IMR-90 (cell line): ENCODE measurements around the gene ARMH3. TPM values are rescaled to one million over a fixed set of nuclear protein-coding genes. Genes with fewer than 3 reads are reported as not detected.

ENCODE experiments used
- ATAC-seq: fragments of 200-7000 bp; cut with Tn5 transposase; 2 replicates; pipeline ENCODE4 v1.9.1; 2020; ENCODE audit warnings: low read depth, mild to moderate bottlenecking, moderate library complexity
- BruUV-seq: library from RNA; stranded (reverse); fragments of 400-500 nt; replicated peaks from 2 replicates; lab custom pipeline; 2021; lab: Mats Ljungman, UMichigan
- CTCF ChIA-PET: fragments of 300-600 bp; formaldehyde crosslinking; extraction: SDS; loops from one replicate; lab custom pipeline; 2021; ENCODE audit warnings: antibody characterized with exemption; lab: Yijun Ruan, JAX
- POLR2A ChIA-PET: fragments of 300-600 bp; sonication (Branson Sonifier 250); formaldehyde crosslinking; loops from one replicate; lab custom pipeline; 2022; ENCODE audit warnings: antibody characterized with exemption; ENCODE audit not compliant: unreplicated experiment; lab: Charles Lee
- DNase-seq: peaks from one replicate; pipeline ENCODE4 v3.0.0; 2013
- H2AFZ ChIP-seq: replicated peaks from 2 replicates; pipeline ENCODE3; 2013; ENCODE audit warnings: low read length, mild to moderate bottlenecking; ENCODE audit not compliant: poor library complexity
- H2AK5ac ChIP-seq: 2 replicates; pipeline ENCODE4 v1.6.1; 2013; ENCODE audit warnings: low read depth, low read length, inconsistent platforms
- H2AK9ac ChIP-seq: replicated peaks from 2 replicates; pipeline ENCODE3; 2013; ENCODE audit warnings: mild to moderate bottlenecking, low read depth, low read length, moderate library complexity; ENCODE audit not compliant: poor library complexity
- H2BK120ac ChIP-seq: 2 replicates; pipeline ENCODE4 v1.6.1; 2013; ENCODE audit warnings: low read depth, low read length, inconsistent platforms
- H2BK15ac ChIP-seq: 3 replicates; pipeline ENCODE4 v1.6.1; 2013; ENCODE audit warnings: low read depth, low read length, inconsistent platforms
- H2BK20ac ChIP-seq: 2 replicates; pipeline ENCODE4 v1.6.1; 2013; ENCODE audit warnings: low read depth, mild to moderate bottlenecking, inconsistent platforms, low read length, moderate library complexity
- H2BK5ac ChIP-seq: 2 replicates; pipeline ENCODE4 v1.6.1; 2013; ENCODE audit warnings: mild to moderate bottlenecking, low read depth, low read length, inconsistent platforms; ENCODE audit not compliant: poor library complexity, severe bottlenecking
- H3K14ac ChIP-seq: replicated peaks from 2 replicates; pipeline ENCODE4 v1.6.1; 2013; ENCODE audit warnings: low read depth, low read length, inconsistent platforms
- H3K18ac ChIP-seq: 2 replicates; pipeline ENCODE4 v1.6.1; 2013; ENCODE audit warnings: low read depth, low read length, control low read depth
- H3K23ac ChIP-seq: 2 replicates; pipeline ENCODE4 v1.6.1; 2013; ENCODE audit warnings: low read depth, low read length, inconsistent platforms
- H3K27ac ChIP-seq: 2 replicates; pipeline ENCODE4 v1.5.1; 2013; ENCODE audit warnings: mild to moderate bottlenecking, control low read depth, low read length; ENCODE audit not compliant: insufficient read depth
- H3K27me3 ChIP-seq: 2 replicates; pipeline ENCODE4 v1.6.1; 2013; ENCODE audit warnings: low read length; ENCODE audit not compliant: control insufficient read depth, insufficient read depth
- H3K36me3 ChIP-seq: 2 replicates; pipeline ENCODE4 v1.6.1; 2013; ENCODE audit warnings: low read length, mixed read lengths; ENCODE audit not compliant: control insufficient read depth, insufficient read depth
- H3K4ac ChIP-seq: 2 replicates; pipeline ENCODE4 v1.6.1; 2013; ENCODE audit warnings: low read depth, low read length, inconsistent platforms
- H3K4me1 ChIP-seq: 2 replicates; pipeline ENCODE4 v1.6.1; 2013; ENCODE audit warnings: low read length, mixed read lengths; ENCODE audit not compliant: control insufficient read depth, insufficient read depth
- H3K4me2 ChIP-seq: 2 replicates; pipeline ENCODE4 v1.6.1; 2013; ENCODE audit warnings: low read depth, mild to moderate bottlenecking, control low read depth, low read length, moderate library complexity
- H3K4me3 ChIP-seq: 2 replicates; pipeline ENCODE4 v1.5.1; 2013; ENCODE audit warnings: low read depth, mild to moderate bottlenecking, control low read depth, low read length, moderate library complexity; ENCODE audit not compliant: insufficient read depth
- H3K56ac ChIP-seq: 2 replicates; pipeline ENCODE4 v1.6.1; 2013; ENCODE audit warnings: low read length, inconsistent platforms; ENCODE audit not compliant: insufficient read depth; ENCODE audit errors: extremely low read depth
- H3K79me1 ChIP-seq, 2 experiments: 2 replicates each; pipeline ENCODE4 v1.6.1; 2013; ENCODE audit warnings: low read length in 2 of 2, inconsistent platforms in 1 of 2, low read depth in 1 of 2
- H3K9ac ChIP-seq: 2 replicates; pipeline ENCODE4 v1.6.1; 2013; ENCODE audit warnings: low read depth, low read length, control low read depth
- H3K9me1 ChIP-seq: 2 replicates; pipeline ENCODE4 v1.6.1; 2013; ENCODE audit warnings: low read length, inconsistent platforms; ENCODE audit not compliant: insufficient read depth
- H3K9me3 ChIP-seq: 2 replicates; pipeline ENCODE4 v1.6.1; 2013; ENCODE audit warnings: low read length; ENCODE audit not compliant: control insufficient read depth, insufficient read depth
- H4K20me1 ChIP-seq: 2 replicates; pipeline ENCODE4 v1.6.1; 2013; ENCODE audit warnings: low read length, inconsistent platforms; ENCODE audit not compliant: insufficient read depth
- H4K5ac ChIP-seq: 2 replicates; pipeline ENCODE4 v1.6.1; 2013; ENCODE audit warnings: mild to moderate bottlenecking, low read depth, low read length, control low read depth
- H4K8ac ChIP-seq, 2 experiments: 2 replicates each; pipeline ENCODE4 v1.6.1; 2013; ENCODE audit warnings: low read depth in 2 of 2, low read length in 2 of 2, control low read depth in 1 of 2, inconsistent platforms in 1 of 2
- H4K91ac ChIP-seq: 2 replicates; pipeline ENCODE4 v1.6.1; 2013; ENCODE audit warnings: low read depth, low read length, inconsistent platforms; ENCODE audit not compliant: insufficient read depth
- BHLHE40 ChIP-seq: fragments of 150-350 bp; IDR thresholded peaks from 2 replicates; pipeline ENCODE4 v1.6.1; 2016; ENCODE audit warnings: mild to moderate bottlenecking, low read depth, low read length
- CEBPB ChIP-seq: IDR thresholded peaks from 2 replicates; pipeline ENCODE4 v1.6.1; 2012; ENCODE audit warnings: low read depth, low read length, improper control_type of control experiment
- FOS ChIP-seq: fragments of 150-350 bp; IDR thresholded peaks from 2 replicates; pipeline ENCODE4 v1.6.1; 2016; ENCODE audit warnings: low read depth, low read length
- MAFK ChIP-seq: IDR thresholded peaks from 2 replicates; pipeline ENCODE4 v1.6.1; 2012; ENCODE audit warnings: low read depth, low read length, improper control_type of control experiment
- MAZ ChIP-seq: IDR thresholded peaks from 2 replicates; pipeline ENCODE4 v1.6.1; 2012; ENCODE audit warnings: low read depth, mild to moderate bottlenecking, low read length, improper control_type of control experiment, moderate library complexity, borderline replicate concordance
- MXI1 ChIP-seq: IDR thresholded peaks from 2 replicates; pipeline ENCODE4 v1.6.1; 2012; ENCODE audit warnings: low read depth, mild to moderate bottlenecking, low read length, moderate library complexity, borderline replicate concordance
- NFE2L2 ChIP-seq: fragments of 150-350 bp; IDR thresholded peaks from 2 replicates; pipeline ENCODE4 v1.6.1; 2016; ENCODE audit warnings: low read depth, mild to moderate bottlenecking, low read length
- RAD21 ChIP-seq: IDR thresholded peaks from 2 replicates; pipeline ENCODE4 v1.6.1; 2012; ENCODE audit warnings: low read length, improper control_type of control experiment
- RCOR1 ChIP-seq: IDR thresholded peaks from 2 replicates; pipeline ENCODE4 v1.6.1; 2012; ENCODE audit warnings: mild to moderate bottlenecking, low read length, improper control_type of control experiment; ENCODE audit not compliant: insufficient replicate concordance
- SMC3 ChIP-seq: fragments of 150-350 bp; IDR thresholded peaks from 2 replicates; pipeline ENCODE4 v1.6.1; 2016; ENCODE audit warnings: low read depth, mild to moderate bottlenecking, antibody characterized with exemption, low read length, moderate library complexity
- WGBS, 2 experiments: methylation state at CpG; one replicate each; pipeline versions ENCODE4 v1.1.5 to v1.1.7; 2013; ENCODE audit warnings: missing lambda C conversion rate in 2 of 2; ENCODE audit not compliant: insufficient read length in 1 of 2; ENCODE audit errors: extremely low coverage in 2 of 2; 5-methylcytosine and 5-hydroxymethylcytosine counted together
- dilution Hi-C: fragments of 300-500 bp; cut with HindIII; formaldehyde crosslinking; loops from one replicate; pipeline ENCODE4 v1.14.3; 2018; ENCODE audit warnings: low sequenced_read_pairs; ENCODE audit not compliant: unreplicated experiment
- in situ Hi-C: fragments of 300-500 bp; cut with MboI; formaldehyde crosslinking; loops from 3 replicates; pipeline ENCODE4 v1.14.3; 2019; ENCODE audit warnings: low sequenced_read_pairs, inconsistent platforms, mixed read lengths
- intact Hi-C: fragments of 100-400 bp; cut with micrococcal nuclease; formaldehyde crosslinking; loops from 2 replicates; pipeline ENCODE4 v1.10.0; 2022
- polyA plus RNA-seq, 3 experiments: library from polyadenylated mRNA; depleted of rRNA; stranded (reverse); fragments of >200 nt; gene quantifications; 2 replicates each; pipeline ENCODE4 v1.2.3, GENCODE V29; 2012; ENCODE audit warnings: low replicate concordance in 1 of 3
- total RNA-seq: library from RNA; depleted of rRNA; stranded (reverse); fragments of >200 nt; gene quantifications from 2 replicates; pipeline ENCODE4 v1.2.3, GENCODE V29; 2012
- TF ChIP-seq, protein P1 (sequence below): conservative IDR thresholded peaks from 2 replicates; pipeline ENCODE4 v1.5.1; 2012; ENCODE audit warnings: mild to moderate bottlenecking, low read depth, low read length, improper control_type of control experiment
- TF ChIP-seq, protein P2 (sequence below): fragments of 150-350 bp; IDR thresholded peaks from 2 replicates; pipeline ENCODE4 v1.6.1; 2017; ENCODE audit warnings: mild to moderate bottlenecking, antibody characterized with exemption, low read length, low read depth
- TF ChIP-seq, protein P3 (sequence below): fragments of 150-350 bp; IDR thresholded peaks from 2 replicates; pipeline ENCODE4 v1.6.1; 2016; ENCODE audit warnings: low read depth, mild to moderate bottlenecking, low read length, moderate library complexity, borderline replicate concordance

Gene ARMH3
- total and polyA plus RNA-seq, 2 of the 4 experiments (the other 2 are of a cell fraction) = 12.1 to 13.1 TPM

DNA sequence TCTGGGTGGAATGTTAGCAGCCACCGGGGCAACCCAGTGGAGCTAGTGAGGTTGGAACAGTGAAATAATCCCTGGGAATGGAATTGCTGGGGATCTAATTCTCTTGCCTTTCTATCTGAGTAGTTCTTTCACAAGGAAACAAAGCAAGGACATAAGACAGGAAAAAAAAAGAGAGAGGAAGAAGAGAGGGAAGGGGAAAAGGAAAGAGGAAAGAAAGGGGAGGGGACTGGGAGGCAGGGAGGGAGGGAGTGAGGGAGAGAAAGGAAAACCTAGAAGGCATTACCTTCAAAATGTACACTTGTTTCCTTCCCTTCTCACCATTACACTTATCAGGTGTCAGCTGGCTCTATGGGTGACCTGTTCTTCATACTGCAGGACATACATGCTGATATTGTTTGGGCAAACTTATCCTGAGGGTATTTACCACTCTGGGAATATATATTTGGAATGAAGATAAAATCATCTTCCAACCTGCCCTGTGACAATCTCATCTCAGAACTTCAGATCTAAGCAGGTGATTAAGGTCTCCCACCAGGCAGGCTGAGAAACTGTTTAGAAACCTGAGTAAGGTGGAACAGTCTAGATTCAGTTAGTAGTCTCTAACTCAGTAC lies 162.4 kb downstream of the ARMH3 start:
- DNase-seq = no peak
- Histone ChIP-seq H4K5ac (no peak overlapping the region), H4K91ac (no peak overlapping the region), H3K56ac (no peak overlapping the region), H2BK15ac (no peak overlapping the region), H3K9me3 (no peaks in the 10 kb centered on the region), H3K36me3 (no peaks in the 10 kb centered on the region), H2BK120ac (no peak overlapping the region), H2AK5ac (no peak overlapping the region), H3K4me3 (no peak overlapping the region), H3K23ac (no peak overlapping the region), H2BK5ac (no peak overlapping the region), H3K14ac (no peak overlapping the region), H2AFZ (no peak overlapping the region), H3K79me1 (peaks cover 0 to 15% of the 10 kb centered on the region in 2 experiments; a peak in 3 of 4 replicates), H3K9me1 (peaks cover 4% of the 10 kb centered on the region), H3K27ac (no peak overlapping the region), H4K20me1 (peaks cover 12% of the 10 kb centered on the region), H3K9ac (no peak overlapping the region), H3K4ac (no peak overlapping the region), H2BK20ac (no peak overlapping the region), H4K8ac (no peak overlapping the region), H3K18ac (no peak overlapping the region), H3K4me1 (peaks cover 9% of the 10 kb centered on the region), H3K27me3 (no peaks in the 10 kb centered on the region), H2AK9ac (no peak overlapping the region), H3K4me2 (no peak overlapping the region)
- no peak for ATAC-seq
- intact Hi-C loops = no loop called here
- ChIA-PET CTCF (no interaction called here), POLR2A (no interaction called here)
- dilution Hi-C loops = no loop called here
- no TSS peak for BruUV-seq
- TF ChIP-seq FOS (no peak), NFE2L2 (no peak), BHLHE40 (no peak), RCOR1 (no peak), MXI1 (no peak), SMC3 (no peak), MAFK (no peak), MAZ (no peak), CEBPB (no peak), RAD21 (no peak)
- TF ChIP-seq, protein P1, sequence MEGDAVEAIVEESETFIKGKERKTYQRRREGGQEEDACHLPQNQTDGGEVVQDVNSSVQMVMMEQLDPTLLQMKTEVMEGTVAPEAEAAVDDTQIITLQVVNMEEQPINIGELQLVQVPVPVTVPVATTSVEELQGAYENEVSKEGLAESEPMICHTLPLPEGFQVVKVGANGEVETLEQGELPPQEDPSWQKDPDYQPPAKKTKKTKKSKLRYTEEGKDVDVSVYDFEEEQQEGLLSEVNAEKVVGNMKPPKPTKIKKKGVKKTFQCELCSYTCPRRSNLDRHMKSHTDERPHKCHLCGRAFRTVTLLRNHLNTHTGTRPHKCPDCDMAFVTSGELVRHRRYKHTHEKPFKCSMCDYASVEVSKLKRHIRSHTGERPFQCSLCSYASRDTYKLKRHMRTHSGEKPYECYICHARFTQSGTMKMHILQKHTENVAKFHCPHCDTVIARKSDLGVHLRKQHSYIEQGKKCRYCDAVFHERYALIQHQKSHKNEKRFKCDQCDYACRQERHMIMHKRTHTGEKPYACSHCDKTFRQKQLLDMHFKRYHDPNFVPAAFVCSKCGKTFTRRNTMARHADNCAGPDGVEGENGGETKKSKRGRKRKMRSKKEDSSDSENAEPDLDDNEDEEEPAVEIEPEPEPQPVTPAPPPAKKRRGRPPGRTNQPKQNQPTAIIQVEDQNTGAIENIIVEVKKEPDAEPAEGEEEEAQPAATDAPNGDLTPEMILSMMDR = no peak
- TF ChIP-seq, protein P2, sequence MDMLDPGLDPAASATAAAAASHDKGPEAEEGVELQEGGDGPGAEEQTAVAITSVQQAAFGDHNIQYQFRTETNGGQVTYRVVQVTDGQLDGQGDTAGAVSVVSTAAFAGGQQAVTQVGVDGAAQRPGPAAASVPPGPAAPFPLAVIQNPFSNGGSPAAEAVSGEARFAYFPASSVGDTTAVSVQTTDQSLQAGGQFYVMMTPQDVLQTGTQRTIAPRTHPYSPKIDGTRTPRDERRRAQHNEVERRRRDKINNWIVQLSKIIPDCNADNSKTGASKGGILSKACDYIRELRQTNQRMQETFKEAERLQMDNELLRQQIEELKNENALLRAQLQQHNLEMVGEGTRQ = no peak
- TF ChIP-seq, protein P3, sequence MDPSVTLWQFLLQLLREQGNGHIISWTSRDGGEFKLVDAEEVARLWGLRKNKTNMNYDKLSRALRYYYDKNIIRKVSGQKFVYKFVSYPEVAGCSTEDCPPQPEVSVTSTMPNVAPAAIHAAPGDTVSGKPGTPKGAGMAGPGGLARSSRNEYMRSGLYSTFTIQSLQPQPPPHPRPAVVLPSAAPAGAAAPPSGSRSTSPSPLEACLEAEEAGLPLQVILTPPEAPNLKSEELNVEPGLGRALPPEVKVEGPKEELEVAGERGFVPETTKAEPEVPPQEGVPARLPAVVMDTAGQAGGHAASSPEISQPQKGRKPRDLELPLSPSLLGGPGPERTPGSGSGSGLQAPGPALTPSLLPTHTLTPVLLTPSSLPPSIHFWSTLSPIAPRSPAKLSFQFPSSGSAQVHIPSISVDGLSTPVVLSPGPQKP = no peak
- in situ Hi-C loops = no loop called here
- no CpG with 5 or more reads among the region's 1 CpG for WGBS, 2 experiments
